VCaP (cell line): ENCODE data around the gene POC1B.

Source experiments
- H3K27ac ChIP-seq: fragments of 450-650 bp; 2 replicates; pipeline ENCODE4 v1.5.1; 2017
- TF ChIP-seq, protein P1 (sequence below): fragments of 450-650 bp; conservative IDR thresholded peaks from 2 replicates; pipeline ENCODE4 v1.5.1; 2017; ENCODE audit warnings: mild to moderate bottlenecking, moderate library complexity

The POC1B gene

DNA sequence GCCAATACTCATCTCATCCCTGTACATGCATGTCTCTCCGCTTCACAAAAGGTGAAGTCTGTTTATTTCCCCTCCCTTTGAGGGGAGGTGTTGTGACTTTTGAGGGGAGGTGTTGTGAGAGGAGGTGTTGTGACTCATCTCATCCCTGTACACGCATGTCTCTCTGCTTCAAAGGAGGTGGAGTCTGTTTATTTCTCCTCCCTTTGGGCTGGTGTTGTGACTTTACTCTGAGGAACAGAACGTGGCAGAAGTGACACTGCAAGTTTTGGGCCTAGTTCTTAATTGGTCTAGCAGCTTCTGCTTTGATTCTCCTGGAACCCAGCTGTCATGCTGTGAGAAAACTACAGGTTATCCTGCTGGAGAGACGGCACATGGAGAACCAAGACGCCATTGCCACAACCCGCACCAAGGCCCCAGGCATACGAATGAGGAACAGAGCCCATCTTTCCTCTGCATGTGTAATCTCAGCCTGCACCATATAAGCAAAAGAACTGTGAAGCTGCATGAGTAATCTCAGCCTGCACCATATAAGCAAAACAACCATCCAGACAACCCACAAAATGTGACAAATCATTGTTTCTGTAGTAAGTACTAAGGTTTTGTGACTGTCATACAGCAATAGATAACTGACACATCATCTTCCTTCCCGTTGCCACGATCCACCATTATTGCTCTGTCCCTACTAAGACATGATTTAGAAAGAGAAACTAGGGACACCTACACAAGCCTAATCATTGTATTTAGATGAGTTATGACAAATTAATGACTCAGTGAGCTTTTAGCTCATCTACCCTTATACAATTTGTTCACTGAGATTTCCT lies 31.2 kb downstream of the POC1B start:
- TF ChIP-seq, protein P1, sequence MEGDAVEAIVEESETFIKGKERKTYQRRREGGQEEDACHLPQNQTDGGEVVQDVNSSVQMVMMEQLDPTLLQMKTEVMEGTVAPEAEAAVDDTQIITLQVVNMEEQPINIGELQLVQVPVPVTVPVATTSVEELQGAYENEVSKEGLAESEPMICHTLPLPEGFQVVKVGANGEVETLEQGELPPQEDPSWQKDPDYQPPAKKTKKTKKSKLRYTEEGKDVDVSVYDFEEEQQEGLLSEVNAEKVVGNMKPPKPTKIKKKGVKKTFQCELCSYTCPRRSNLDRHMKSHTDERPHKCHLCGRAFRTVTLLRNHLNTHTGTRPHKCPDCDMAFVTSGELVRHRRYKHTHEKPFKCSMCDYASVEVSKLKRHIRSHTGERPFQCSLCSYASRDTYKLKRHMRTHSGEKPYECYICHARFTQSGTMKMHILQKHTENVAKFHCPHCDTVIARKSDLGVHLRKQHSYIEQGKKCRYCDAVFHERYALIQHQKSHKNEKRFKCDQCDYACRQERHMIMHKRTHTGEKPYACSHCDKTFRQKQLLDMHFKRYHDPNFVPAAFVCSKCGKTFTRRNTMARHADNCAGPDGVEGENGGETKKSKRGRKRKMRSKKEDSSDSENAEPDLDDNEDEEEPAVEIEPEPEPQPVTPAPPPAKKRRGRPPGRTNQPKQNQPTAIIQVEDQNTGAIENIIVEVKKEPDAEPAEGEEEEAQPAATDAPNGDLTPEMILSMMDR = no peak

DNA sequence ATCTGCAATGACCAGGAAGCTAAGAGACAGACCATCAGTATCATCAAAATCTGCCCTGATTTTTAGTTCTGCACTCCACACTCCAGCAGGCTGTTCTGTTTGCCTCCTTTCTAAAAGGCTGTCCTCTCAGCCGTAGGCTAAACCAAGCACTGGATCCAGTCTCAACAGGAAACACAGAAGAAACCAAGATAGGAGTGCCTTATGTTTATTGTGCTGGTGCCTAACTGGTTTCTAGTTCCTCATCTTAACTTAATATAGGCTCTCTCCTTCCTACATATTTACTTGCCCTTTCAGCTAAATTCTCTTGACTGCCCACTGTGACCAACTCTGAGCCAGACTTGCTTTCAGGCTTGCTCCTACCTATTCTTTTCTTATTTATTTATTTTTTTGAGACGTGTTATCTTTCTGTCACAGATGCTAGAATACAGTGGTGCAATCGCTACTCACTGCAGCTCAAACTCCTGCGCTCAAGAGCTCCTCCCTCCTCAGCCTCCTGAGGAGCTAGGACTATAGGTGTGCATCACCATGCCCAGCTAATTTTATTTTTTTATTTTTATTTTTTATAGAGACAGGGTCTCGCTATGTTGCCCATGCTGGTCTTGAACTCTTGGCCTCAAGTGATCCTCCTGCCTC lies 32.1 kb downstream of the POC1B start:
- TF ChIP-seq, protein P1 = no peak
- H3K27ac ChIP-seq = no peak overlapping the region

More for the DNA sequence above, 31.2 kb downstream of the POC1B start:
- H3K27ac ChIP-seq = no peak overlapping the region

DNA sequence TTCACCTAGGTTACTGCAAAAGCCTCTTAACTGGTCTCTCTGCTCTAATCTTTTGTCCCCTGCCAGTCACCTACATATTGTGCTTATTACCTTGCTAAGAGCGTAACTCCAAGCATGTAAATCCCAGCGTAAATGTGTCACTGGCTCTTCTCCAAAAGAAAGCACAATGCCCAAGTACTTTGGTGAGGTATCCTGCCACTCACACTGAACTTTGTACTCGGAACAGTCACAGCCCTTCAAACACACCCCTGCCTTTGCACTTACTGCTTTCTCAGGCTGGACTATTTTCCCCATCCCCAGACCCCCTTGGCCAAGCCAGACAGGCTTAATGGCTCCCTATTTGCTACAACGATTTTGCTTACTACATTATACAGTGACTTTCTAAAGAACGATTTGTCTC lies 33.0 kb downstream of the POC1B start:
- TF ChIP-seq, protein P1 = no peak
- no peak overlapping the region for H3K27ac ChIP-seq

DNA sequence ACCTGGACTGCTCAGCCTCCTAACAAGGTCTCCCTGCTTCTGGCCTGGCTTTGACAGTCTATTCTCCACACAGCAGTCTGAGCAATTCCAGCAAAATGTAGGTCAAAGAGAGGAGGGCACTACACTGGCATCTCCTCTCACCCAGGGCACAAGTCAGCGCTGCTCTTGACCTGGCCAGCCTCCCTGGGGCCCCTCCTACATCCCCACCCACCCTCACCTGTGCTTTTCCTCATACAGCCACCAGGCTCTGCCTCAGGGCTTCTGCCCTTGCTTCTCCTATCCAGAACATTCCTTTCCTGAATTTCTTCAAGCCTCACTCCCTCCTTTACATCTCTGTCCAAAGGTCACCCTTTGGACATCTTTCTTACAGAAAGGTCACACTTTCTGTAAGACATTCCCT lies 34.9 kb downstream of the POC1B start:
- H3K27ac ChIP-seq = no peak overlapping the region
- TF ChIP-seq, protein P1 = no peak

DNA sequence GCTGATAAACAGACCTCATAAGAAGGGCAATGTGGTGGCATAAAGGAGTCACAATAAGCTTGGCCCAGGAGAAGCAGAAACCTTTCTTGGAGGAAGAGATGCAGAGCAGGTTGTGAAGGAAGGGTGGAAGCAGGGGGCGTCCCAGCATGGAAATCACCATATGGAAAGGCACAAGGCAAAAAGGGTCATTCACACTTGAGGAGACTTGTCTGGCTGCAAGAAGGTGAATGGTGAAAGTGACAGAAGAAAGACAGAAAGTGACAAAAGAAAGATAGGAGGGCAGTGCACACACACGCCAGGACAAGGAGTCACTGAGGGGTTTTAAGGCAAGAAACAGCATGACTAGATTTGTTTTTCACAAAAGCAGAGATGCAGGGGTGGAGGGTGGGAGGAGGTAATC lies 39.6 kb downstream of the POC1B start:
- H3K27ac ChIP-seq = no peak overlapping the region
- TF ChIP-seq, protein P1 = no peak

DNA sequence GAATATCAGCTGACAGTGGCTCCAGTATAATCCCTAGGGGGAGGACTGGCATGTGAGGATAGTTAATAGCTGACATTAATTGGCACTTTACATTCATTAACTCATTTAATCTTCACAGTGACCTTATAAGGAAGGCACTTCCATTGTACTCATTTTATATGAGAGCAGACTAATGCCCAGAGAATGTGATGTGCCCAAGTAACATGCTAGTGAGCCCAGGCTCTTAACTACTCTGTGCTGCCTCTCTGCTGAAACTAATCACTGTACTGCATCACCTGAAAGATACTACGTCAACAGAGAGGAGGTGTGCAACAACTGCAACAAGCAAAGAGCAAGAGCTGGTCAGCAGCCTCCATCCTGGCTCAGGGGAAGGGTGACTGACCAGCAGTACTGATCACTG lies 41.4 kb downstream of the POC1B start:
- TF ChIP-seq, protein P1 = no peak
- no peak overlapping the region for H3K27ac ChIP-seq

DNA sequence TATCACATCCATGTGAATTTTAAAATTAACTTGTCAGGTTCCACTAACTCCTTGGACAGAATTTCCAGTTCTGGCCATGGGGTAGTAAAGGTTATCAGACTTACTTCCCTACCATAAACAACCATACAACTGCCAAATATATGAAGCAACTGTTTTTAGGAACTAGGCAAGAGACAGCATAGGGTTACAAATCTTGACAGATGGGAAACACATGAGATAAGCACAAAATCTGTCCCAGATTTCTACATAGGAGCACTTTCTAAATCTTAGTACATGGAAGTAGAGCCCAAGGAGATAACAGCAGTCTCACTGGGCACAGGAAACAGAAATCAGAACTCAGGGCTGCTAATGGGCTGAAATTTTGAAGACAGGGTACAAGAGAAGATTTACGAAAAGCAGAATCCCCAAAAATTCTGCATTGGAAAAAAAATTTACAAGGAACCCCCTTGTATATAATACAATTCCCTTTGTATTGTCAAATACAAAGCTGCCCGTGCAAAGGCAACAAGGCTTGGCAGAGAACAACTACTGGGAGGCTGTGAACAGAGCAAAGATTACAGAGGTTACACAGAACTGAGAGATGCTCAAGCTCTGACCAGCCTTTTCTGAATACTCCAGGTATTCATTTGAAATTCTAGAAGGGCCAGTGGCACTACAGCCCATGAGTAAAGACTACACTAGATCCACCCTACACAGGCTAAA lies 44.5 kb downstream of the POC1B start:
- no peak overlapping the region for H3K27ac ChIP-seq
- TF ChIP-seq, protein P1 = no peak
